HG02798 (cell line): Measurements from ENCODE around the gene CFLAR.
"Not testable (repeated sequence)": the region's sequence is repeated elsewhere in the genome, so short reads cannot be mapped to it uniquely, and the experiment has no call there.

Experiments
- ATAC-seq: cut with Tn5 transposase; IDR thresholded peaks from one replicate; pipeline ENCODE4 v1.9.1; 2021; ENCODE audit warnings: mild to moderate bottlenecking; ENCODE audit not compliant: unreplicated experiment, poor library complexity

Gene CFLAR

DNA sequence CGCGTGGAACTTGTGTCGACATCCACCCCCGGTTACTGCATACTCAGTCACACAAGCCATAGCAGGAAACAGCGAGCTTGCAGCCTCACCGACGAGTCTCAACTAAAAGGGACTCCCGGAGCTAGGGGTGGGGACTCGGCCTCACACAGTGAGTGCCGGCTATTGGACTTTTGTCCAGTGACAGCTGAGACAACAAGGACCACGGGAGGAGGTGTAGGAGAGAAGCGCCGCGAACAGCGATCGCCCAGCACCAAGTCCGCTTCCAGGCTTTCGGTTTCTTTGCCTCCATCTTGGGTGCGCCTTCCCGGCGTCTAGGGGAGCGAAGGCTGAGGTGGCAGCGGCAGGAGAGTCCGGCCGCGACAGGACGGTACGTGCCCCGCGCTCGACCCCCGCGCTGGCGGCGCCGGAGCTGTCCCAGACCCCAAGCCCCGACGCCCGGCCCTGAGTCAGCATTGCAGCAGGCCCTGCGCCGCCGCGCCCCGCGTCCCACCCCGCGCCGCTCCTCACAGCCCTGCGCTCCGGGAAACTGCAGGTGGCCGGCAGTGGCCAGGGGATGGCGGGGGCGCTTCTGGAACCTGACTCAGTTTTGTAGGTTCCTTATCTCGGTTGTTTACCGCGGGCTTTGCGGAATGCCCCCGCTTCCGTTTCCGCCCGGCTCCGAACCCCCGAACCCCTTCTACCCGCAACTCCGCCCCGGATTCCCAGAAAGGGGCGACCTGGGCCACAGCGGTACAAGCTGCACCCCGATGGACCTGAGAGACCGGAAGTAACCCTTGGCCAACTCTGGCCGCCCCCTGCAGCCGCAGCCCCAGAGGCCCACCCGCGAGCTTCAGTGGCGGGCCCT is at the start of gene CFLAR:
Gene CFLAR, plus strand, starts transcription at position 50 of the 844 bp plus-strand sequence. CDS start 13,702 bp downstream, outside the sequence.
- ATAC-seq: peak; percentile 34

- peak; percentile 20 for ATAC-seq
These were observed 45.0 kb upstream of the CFLAR start for GRCh38 chr2:201070948-201071478.

- ATAC-seq: peak; percentile 99
These were observed 44.3 kb upstream of the CFLAR start, which contains the start of the genes HYCC2 and NDUFB3 for GRCh38 chr2:201071479-201072200. Gene HYCC2, minus strand, starts transcription at chr2:201071671. Its CDS starts 47,662 bp downstream, at chr2:201024009. Gene NDUFB3, plus strand, starts transcription at chr2:201072001. Its CDS starts 6,882 bp downstream, at chr2:201078883.

GRCh38 chr2:201072201-201072530 is 43.8 kb upstream of the CFLAR start:
- no peak for ATAC-seq

GRCh38 chr2:201073071-201073470 is 42.9 kb upstream of the CFLAR start:
- ATAC-seq: no peak

GRCh38 chr2:201074996-201075395 is 41.0 kb upstream of the CFLAR start:
- no peak for ATAC-seq

- no peak for ATAC-seq
These were observed 31.1 kb upstream of the CFLAR start for GRCh38 chr2:201084863-201085262.

DNA sequence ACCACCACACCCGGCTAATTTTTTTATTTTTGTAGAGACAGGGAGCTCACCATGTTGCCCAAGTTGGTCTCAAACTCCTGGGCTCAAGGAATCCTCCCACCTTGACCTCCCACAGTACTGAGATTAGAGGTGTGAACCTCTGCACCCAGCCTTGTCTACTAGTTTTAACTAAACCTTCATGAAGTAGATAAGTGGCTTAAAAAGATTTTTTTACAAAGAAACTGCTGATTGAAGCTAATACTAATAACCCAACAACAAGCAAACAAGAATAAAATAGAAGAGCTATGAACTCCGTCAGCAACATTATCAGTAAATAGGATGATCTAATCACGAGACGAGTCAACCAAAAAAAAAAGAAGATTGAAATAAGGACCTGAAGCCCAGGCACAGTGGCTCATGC is 25.4 kb upstream of the CFLAR start:
- no peak for ATAC-seq

- ATAC-seq: no peak
These were observed 22.4 kb upstream of the CFLAR start for GRCh38 chr2:201093573-201093972.

GRCh38 chr2:201100497-201100896 is 15.5 kb upstream of the CFLAR start:
- no peak for ATAC-seq

- ATAC-seq: no peak
These were observed 10.2 kb upstream of the CFLAR start for GRCh38 chr2:201105759-201106158.

GRCh38 chr2:201107624-201108023 is 8.3 kb upstream of the CFLAR start:
- ATAC-seq: no peak

GRCh38 chr2:201108341-201108740 is 7.6 kb upstream of the CFLAR start:
- ATAC-seq: no peak

- ATAC-seq: no peak
These were observed 6.8 kb upstream of the CFLAR start for GRCh38 chr2:201109186-201109585.

DNA sequence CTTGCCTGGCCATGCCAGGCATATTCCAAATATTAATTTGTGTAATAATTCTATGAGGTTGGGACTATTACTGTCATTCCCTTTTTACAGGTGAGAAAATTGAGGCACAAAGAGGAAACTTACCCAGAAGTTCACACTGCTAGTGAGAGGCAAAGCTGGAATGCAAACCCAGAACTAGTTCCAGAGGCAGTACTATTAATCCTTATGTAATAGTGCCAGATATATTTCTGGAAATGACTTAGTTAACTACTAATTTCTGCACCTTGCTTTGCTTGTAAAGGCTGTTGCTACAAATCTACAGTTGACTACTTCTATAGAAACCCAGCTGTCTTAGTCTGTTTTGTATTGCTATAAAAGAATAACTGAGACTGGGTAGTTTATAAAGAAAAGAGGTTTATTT is 5.3 kb upstream of the CFLAR start:
- ATAC-seq: no peak

DNA sequence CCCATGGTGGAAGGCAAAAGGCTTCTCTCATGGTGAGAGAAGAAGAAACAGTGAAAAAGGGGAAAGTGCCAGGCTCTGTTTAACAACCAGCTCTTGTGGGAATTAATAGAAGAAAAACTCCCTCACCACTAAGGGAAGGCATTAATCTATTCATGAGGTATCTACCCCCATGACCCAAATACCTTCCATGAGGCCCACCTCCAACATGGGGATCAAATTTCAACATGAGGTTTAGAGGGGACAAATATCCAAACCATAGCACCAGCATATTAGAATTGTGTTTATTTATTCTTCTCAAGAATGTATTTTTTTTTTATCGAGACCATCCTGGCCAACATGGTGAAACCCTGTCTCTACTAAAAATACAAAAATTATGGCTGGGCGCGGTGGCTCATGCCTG is 4.9 kb upstream of the CFLAR start:
- no peak for ATAC-seq

DNA sequence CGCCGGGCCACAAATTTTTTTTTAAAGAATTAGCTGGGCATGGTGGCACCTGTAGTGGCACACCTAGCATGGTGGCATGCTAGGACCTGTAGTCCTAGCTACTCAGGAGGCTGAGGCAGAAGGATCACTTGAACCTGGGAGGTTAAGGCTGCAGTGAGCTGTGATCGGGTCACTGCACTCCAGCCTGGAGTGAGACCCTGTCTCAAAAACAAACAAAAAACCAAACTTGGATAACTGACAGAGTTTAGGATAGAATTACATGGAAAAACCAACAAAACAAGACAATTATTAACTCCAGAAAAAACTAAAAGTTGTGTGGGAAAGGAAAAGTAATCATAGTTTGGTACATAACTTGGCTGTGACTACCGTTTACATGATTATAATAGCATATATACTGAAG is 1.6 kb upstream of the CFLAR start:
- no peak for ATAC-seq

- no peak for ATAC-seq
These were observed 1.1 kb upstream of the CFLAR start for GRCh38 chr2:201114846-201115245.

DNA sequence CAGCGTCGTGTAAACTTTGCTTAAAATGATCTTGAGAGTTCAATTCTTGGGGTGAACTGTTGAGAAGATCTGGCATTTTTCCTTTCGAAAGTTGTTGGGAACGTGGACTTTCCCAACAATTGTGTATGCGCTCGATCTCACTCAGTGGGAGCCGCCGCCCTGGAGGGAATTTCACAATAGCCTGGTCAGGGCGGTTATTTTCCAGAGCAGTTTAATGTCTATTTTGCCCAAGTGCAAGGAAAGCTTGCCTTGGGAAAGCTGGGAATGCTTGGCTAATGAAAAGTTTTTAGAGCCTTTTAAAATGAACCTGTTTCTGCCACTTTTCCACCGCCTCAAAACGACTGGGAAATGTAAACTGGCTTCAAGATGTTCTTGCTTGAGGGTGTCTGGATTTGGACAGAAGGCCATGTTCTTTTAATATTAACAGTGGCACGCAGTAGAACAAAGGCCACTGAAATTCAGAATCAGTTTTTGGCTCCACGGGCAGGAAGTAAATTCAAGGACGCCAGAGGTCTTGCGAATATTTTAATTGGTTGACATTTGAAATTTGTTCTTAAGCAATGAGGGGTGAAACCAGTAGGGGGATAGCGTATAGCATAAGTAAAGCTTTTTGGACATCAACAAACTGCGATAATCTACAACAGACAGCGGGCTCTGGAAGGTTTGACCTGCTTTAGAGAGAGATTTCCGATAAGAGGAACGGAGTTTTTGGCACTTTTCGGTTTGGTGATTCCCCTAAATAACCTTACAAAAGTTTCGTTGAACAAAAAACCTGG is 1.2 kb downstream of the CFLAR start:
- ATAC-seq: peak; percentile 15

DNA sequence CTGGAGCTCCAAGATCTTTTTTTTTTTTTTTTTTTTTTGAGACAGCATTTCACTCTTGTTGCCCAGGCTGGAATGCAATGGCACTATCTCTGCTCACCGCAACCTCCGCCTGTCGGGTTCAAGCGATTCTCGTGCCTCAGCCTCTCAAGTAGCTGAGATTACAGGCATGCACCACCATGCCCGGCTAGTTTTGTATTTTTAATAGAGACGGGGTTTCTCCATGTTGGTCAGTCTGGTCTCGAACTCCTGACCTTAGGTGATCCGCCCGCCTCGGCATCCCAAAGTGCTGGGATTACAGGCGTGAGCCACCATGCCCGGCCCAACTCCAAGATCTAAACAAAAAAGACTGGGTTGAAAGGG is 1.8 kb downstream of the CFLAR start:
- ATAC-seq: not testable (repeated sequence)
